AG09309 (cell line): ENCODE data around the gene APBA1.

ENCODE experiments used
- DNase-seq: peaks from one replicate; pipeline ENCODE4 v3.0.0-alpha.2; 2010; ENCODE audit warnings: low read depth
- H3K4me3 ChIP-seq: 2 replicates; pipeline ENCODE4 v1.5.1; 2011; ENCODE audit warnings: mild to moderate bottlenecking, low read depth, low read length, moderate library complexity; ENCODE audit not compliant: control insufficient read depth
- CTCF ChIP-seq: IDR thresholded peaks from 2 replicates; pipeline ENCODE4 v1.5.1; 2011; ENCODE audit warnings: mild to moderate bottlenecking, low read depth, low read length, inconsistent platforms; ENCODE audit not compliant: insufficient read depth, control insufficient read depth; ENCODE audit errors: missing control alignments

APBA1 gene

GRCh38 chr9:69494208-69494607, 178.0 kb downstream of the APBA1 start:
- no peak for DNase-seq
- TF ChIP-seq CTCF: no peak
- no peak overlapping the region for H3K4me3 ChIP-seq

- no peak for TF ChIP-seq CTCF
- no peak for DNase-seq
- H3K4me3 ChIP-seq: no peak overlapping the region
Observed at GRCh38 chr9:69486498-69486897, 185.7 kb downstream of the APBA1 start.

GRCh38 chr9:69485466-69485865, 186.7 kb downstream of the APBA1 start:
- no peak overlapping the region for H3K4me3 ChIP-seq
- DNase-seq: no peak
- TF ChIP-seq CTCF: no peak

- no peak for DNase-seq
- no peak for TF ChIP-seq CTCF
- no peak overlapping the region for H3K4me3 ChIP-seq
Observed at GRCh38 chr9:69483886-69484422, 188.2 kb downstream of the APBA1 start.

- DNase-seq: no peak
- no peak overlapping the region for H3K4me3 ChIP-seq
- TF ChIP-seq CTCF: no peak
Observed at GRCh38 chr9:69476797-69477196, 195.4 kb downstream of the APBA1 start.

- no peak for TF ChIP-seq CTCF
- no peak for DNase-seq
- H3K4me3 ChIP-seq: no peak overlapping the region
Observed at GRCh38 chr9:69476016-69476415, 196.2 kb downstream of the APBA1 start.

GRCh38 chr9:69474821-69475220, 197.3 kb downstream of the APBA1 start:
- no peak overlapping the region for H3K4me3 ChIP-seq
- DNase-seq: no peak
- no peak for TF ChIP-seq CTCF
